Activated CD8-positive, alpha-beta T cell treated with anti-CD3 and anti-CD28 coated beads for 36 hours (primary cell): ENCODE measurements around the gene NCAPG2. TPM values are rescaled to one million over a fixed set of nuclear protein-coding genes. Genes with fewer than 3 reads are reported as not detected.
"Not testable (repeated sequence)": the region's sequence is repeated elsewhere in the genome, so short reads cannot be mapped to it uniquely, and the experiment has no call there.

ENCODE experiments used
- ATAC-seq: fragments of 200-7000 bp; cut with Tn5 transposase; one replicate; pipeline ENCODE4 v1.10.0; 2021; ENCODE audit warnings: mild to moderate bottlenecking, moderate library complexity
- CTCF ChIA-PET: fragments of 350-600 bp; sonication (Branson Sonifier 250); formaldehyde crosslinking; loops from one replicate; lab custom pipeline; 2021; ENCODE audit warnings: antibody characterized with exemption; lab: Charles Lee
- POLR2A ChIA-PET: fragments of 350-600 bp; sonication (Branson Sonifier 250); formaldehyde crosslinking; loops from one replicate; lab custom pipeline; 2021; ENCODE audit warnings: antibody characterized with exemption; lab: Charles Lee
- DNase-seq: peaks from one replicate; pipeline ENCODE4 v3.0.0-alpha.2; 2020
- H3K27ac Mint-ChIP-seq: one replicate; pipeline ENCODE4 v1.8.0; 2021; ENCODE audit warnings: mild to moderate bottlenecking, mixed read lengths
- H3K27me3 Mint-ChIP-seq: one replicate; pipeline ENCODE4 v1.8.0; 2021; ENCODE audit warnings: mixed read lengths
- H3K36me3 Mint-ChIP-seq: one replicate; pipeline ENCODE4 v1.8.0; 2021; ENCODE audit warnings: low read depth, mixed read lengths
- H3K4me1 Mint-ChIP-seq: one replicate; pipeline ENCODE4 v1.8.0; 2021; ENCODE audit warnings: low read depth, mixed read lengths
- H3K4me3 Mint-ChIP-seq: one replicate; pipeline ENCODE4 v1.8.0; 2021; ENCODE audit warnings: mild to moderate bottlenecking, moderate library complexity, mixed read lengths
- H3K9me3 Mint-ChIP-seq: one replicate; pipeline ENCODE4 v1.8.0; 2021; ENCODE audit warnings: mixed read lengths
- intact Hi-C: fragments of 100-400 bp; cut with micrococcal nuclease; formaldehyde crosslinking; loops from one replicate; pipeline ENCODE4 v1.10.0; 2022
- total RNA-seq, 2 experiments: library from RNA; stranded (reverse); gene quantifications; one replicate each; pipeline ENCODE4 v1.2.3, GENCODE V29; 2021
- TF ChIP-seq, protein P1 (sequence below): fragments of 200-600 bp; IDR thresholded peaks from one replicate; pipeline ENCODE4 v1.8.0; 2022; ENCODE audit warnings: antibody characterized with exemption, mild to moderate bottlenecking

The NCAPG2 gene
- total RNA-seq, 2 experiments from 2014 or later = 108 to 113 TPM

DNA sequence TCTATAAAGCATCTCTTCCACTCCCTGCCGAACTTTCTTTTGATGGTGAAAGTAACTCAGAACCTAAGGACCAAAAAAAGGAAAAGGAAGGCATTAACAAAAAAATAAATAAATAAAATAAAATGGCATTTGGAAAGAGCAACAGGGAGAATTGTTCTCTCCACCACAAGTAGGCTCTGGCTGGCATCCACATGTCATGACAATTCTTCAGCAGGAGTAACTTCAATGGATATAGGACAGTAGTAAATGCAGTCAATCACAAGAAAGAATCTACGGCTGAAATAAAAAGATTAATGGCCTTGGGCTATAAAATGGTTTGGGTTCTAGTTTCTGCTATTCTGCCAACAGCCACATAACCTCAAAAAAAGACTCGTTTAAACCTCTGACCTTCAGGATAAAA is 23.9 kb downstream of the NCAPG2 start:
- ChIA-PET CTCF (interaction anchor here (0.7 kb wide), 1 partner anchor 296 kb away, joined by 5 read pairs; no protein-coding TSS in a partner anchor), POLR2A (interaction anchor here (0.8 kb wide), 1 partner anchor 31 kb away, joined by 4 read pairs; no protein-coding TSS in a partner anchor)
- intact Hi-C loops = no loop called here
- Mint-ChIP-seq H3K27ac (no peak overlapping the region), H3K9me3 (no peaks in the 10 kb centered on the region), H3K4me3 (no peak overlapping the region), H3K36me3 (peaks cover 54% of the 10 kb centered on the region), H3K27me3 (no peaks in the 10 kb centered on the region), H3K4me1 (peaks cover 5% of the 10 kb centered on the region)
- ATAC-seq (no peak), DNase-seq (no peak)
- TF ChIP-seq, protein P1, sequence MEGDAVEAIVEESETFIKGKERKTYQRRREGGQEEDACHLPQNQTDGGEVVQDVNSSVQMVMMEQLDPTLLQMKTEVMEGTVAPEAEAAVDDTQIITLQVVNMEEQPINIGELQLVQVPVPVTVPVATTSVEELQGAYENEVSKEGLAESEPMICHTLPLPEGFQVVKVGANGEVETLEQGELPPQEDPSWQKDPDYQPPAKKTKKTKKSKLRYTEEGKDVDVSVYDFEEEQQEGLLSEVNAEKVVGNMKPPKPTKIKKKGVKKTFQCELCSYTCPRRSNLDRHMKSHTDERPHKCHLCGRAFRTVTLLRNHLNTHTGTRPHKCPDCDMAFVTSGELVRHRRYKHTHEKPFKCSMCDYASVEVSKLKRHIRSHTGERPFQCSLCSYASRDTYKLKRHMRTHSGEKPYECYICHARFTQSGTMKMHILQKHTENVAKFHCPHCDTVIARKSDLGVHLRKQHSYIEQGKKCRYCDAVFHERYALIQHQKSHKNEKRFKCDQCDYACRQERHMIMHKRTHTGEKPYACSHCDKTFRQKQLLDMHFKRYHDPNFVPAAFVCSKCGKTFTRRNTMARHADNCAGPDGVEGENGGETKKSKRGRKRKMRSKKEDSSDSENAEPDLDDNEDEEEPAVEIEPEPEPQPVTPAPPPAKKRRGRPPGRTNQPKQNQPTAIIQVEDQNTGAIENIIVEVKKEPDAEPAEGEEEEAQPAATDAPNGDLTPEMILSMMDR = no peak

DNA sequence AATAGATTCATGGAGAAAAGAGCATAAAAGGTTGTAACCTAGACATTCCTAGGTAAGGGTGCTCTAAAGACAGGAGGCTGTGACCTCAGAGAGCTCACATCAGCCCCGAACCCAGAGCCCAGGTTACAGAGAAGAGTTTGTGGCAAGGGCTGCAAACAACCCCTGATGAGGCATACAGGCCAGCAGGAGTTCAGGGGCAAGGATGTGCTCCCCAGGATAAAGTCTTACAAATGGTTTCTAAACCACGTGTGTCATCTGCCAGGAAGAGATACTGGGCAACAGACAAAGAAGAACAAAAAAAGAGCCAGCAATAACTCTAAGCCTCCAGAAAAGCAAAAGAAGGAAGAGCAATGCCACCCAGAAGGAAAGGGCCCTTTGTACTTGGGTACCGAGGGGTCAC is 27.7 kb downstream of the NCAPG2 start:
- H3K4me1 Mint-ChIP-seq = peaks cover 5% of the 10 kb centered on the region
- intact Hi-C loops = no loop called here
- ChIA-PET CTCF (no interaction called here), POLR2A (interaction anchor here (0.6 kb wide), 1 partner anchor 230 kb away, joined by 3 read pairs; no protein-coding TSS in a partner anchor)
- peaks cover 60% of the 10 kb centered on the region for H3K36me3 Mint-ChIP-seq
- H3K27me3 Mint-ChIP-seq = no peaks in the 10 kb centered on the region
- TF ChIP-seq, protein P1 = no peak
- no peaks in the 10 kb centered on the region for H3K9me3 Mint-ChIP-seq
- ATAC-seq (no peak), DNase-seq (no peak)
- no peak overlapping the region for H3K4me3 Mint-ChIP-seq
- H3K27ac Mint-ChIP-seq = no peak overlapping the region

DNA sequence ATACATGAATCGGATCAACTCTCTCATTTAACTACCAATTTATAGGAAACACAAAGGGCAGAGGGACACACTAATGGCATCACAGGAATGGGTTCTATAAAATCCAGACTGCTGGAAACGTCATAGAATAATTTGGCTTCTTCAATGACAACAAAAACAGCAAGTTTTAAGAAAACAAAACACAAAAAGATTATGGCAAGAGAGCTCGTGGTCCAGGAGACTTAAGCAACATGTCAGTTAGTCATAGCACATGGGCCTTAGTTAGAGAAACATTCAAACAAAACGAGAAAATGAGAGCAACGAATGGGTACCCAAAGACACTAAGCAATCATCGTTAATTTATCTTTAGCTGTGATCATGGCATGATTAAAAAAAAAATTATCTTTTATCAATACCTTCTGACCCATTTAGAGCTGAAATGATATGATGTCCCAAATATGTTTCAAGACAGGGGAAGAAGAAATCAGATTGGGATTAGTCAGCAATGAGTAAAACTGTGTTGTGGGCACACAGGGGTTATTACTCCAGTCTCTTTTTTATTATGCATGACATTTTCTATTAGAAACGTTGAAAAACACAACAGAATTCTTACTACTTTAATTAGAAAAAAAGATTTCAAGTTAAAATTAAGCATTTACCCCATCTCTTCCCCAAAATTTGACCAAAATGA is 28.3 kb downstream of the NCAPG2 start:
- intact Hi-C loops = no loop called here
- no peak overlapping the region for H3K4me3 Mint-ChIP-seq
- ChIA-PET POLR2A (interaction anchor here (0.6 to 1.5 kb wide), 3 partner anchors 11 to 231 kb away, joined by 3 read pairs; no protein-coding TSS in a partner anchor), CTCF (no interaction called here)
- no peak for ATAC-seq
- no peaks in the 10 kb centered on the region for H3K9me3 Mint-ChIP-seq
- no peaks in the 10 kb centered on the region for H3K27me3 Mint-ChIP-seq
- TF ChIP-seq, protein P1 = no peak
- no peak for DNase-seq
- H3K4me1 Mint-ChIP-seq = peaks cover 5% of the 10 kb centered on the region
- H3K36me3 Mint-ChIP-seq = peaks cover 63% of the 10 kb centered on the region
- H3K27ac Mint-ChIP-seq = no peak overlapping the region

DNA sequence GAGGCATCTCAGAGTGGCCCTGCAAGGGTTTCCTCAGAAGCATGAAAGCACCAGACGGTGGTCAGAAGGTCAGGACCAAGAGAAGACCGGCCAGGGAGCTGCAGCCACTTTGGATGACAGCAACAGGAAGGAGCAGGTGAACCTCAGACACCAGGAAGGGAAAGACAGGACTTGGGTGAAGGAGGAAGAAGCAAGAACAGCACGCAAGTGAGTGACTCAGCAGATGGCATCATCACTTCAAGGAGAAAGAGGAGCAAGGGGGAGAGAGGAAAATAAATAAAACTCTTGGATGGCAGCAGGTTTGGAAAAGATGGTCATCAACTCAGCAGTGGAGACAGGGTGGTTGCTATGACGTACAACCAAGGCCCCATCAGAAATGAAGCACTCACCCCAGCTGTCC is 31.6 kb downstream of the NCAPG2 start:
- no peak overlapping the region for H3K4me3 Mint-ChIP-seq
- DNase-seq = no peak
- intact Hi-C loops = no loop called here
- no peaks in the 10 kb centered on the region for H3K27me3 Mint-ChIP-seq
- ChIA-PET CTCF (no interaction called here), POLR2A (interaction anchor here (1.3 kb wide), 1 partner anchor 22 kb away, joined by 5 read pairs; no protein-coding TSS in a partner anchor)
- no peaks in the 10 kb centered on the region for H3K9me3 Mint-ChIP-seq
- no peak overlapping the region for H3K27ac Mint-ChIP-seq
- H3K36me3 Mint-ChIP-seq = peaks cover 58% of the 10 kb centered on the region
- ATAC-seq = no peak
- TF ChIP-seq, protein P1 = no peak
- H3K4me1 Mint-ChIP-seq = peaks cover 2% of the 10 kb centered on the region

DNA sequence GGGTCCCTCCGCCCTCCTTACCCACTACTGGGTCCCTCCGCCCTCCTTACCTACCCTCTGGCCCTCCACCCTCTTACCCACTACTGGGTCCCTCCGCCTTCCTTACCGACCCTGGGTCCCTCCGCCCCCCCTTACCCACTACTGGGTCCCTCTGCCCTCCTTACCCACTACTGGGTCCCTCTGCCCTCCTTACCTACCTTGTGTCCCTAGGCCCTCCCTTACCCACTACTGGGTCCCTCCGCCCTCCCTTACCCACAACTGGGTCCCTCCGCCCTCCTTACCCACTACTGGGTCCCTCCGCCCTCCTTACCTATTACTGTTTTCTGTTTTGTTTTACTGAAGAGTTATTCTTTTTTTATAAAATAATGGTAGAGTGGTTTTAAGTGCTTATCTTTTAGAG is 36.5 kb downstream of the NCAPG2 start:
- H3K9me3 Mint-ChIP-seq, H3K4me3 Mint-ChIP-seq, CTCF ChIA-PET, DNase-seq, intact Hi-C loops, POLR2A ChIA-PET, H3K4me1 Mint-ChIP-seq, H3K27me3 Mint-ChIP-seq, ATAC-seq, H3K27ac Mint-ChIP-seq: not testable (repeated sequence)
- peaks cover 44% of the 10 kb centered on the region for H3K36me3 Mint-ChIP-seq

DNA sequence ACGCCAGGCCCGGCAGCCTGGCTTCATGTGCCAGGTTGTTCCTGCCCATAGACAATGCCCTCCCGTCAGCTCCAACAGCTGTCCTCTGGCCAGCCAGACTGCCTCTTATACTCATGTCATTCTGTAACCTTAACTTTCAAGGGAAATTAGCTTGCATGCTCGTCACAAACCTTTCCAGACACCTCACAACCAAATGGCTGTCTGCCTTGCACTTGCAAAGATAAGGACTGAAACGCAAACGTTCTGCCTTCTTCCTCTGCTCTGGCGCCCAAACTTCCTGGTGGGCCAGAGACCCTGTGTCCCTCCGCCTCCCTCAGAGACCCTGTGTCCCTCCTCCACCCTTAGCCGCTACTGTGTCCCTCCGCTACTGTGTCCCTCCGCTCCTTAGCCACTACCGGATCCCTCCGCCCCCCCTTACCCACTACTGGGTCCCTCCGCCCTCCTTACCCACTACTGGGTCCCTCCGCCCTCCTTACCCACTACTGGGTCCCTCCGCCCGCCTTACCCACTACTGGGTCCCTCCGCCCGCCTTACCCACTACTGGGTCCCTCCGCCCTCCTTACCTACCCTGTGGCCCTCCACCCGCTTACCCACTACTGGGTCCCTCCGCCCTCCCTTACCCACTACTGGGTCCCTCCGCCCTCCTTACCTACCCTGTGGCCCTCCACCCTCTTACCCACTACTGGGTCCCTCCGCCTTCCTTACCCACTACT is 37.5 kb downstream of the NCAPG2 start:
- H3K36me3 Mint-ChIP-seq = peaks cover 46% of the 10 kb centered on the region
- H3K4me1 Mint-ChIP-seq, H3K9me3 Mint-ChIP-seq, intact Hi-C loops, DNase-seq, ATAC-seq, H3K27ac Mint-ChIP-seq, CTCF ChIA-PET, H3K4me3 Mint-ChIP-seq, H3K27me3 Mint-ChIP-seq, POLR2A ChIA-PET: not testable (repeated sequence)
